DND-41 (cell line): ENCODE results near the gene FBXW11.

Source experiments
- EZH2 ChIP-seq: IDR thresholded peaks from 3 replicates; pipeline ENCODE4 v1.6.1; 2012; ENCODE audit warnings: borderline replicate concordance, low read depth, mild to moderate bottlenecking, moderate library complexity, low read length, inconsistent platforms; ENCODE audit not compliant: severe bottlenecking
- TF ChIP-seq, protein P1 (sequence below): IDR thresholded peaks from 2 replicates; pipeline ENCODE4 v1.5.1; 2012; ENCODE audit warnings: borderline replicate concordance, low read length, moderate library complexity, mild to moderate bottlenecking; ENCODE audit not compliant: poor library complexity, severe bottlenecking; ENCODE audit errors: extremely low read depth

GRCh38 chr5:171992813-171993212 is 13.6 kb downstream of the FBXW11 start:
- TF ChIP-seq, protein P1, sequence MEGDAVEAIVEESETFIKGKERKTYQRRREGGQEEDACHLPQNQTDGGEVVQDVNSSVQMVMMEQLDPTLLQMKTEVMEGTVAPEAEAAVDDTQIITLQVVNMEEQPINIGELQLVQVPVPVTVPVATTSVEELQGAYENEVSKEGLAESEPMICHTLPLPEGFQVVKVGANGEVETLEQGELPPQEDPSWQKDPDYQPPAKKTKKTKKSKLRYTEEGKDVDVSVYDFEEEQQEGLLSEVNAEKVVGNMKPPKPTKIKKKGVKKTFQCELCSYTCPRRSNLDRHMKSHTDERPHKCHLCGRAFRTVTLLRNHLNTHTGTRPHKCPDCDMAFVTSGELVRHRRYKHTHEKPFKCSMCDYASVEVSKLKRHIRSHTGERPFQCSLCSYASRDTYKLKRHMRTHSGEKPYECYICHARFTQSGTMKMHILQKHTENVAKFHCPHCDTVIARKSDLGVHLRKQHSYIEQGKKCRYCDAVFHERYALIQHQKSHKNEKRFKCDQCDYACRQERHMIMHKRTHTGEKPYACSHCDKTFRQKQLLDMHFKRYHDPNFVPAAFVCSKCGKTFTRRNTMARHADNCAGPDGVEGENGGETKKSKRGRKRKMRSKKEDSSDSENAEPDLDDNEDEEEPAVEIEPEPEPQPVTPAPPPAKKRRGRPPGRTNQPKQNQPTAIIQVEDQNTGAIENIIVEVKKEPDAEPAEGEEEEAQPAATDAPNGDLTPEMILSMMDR: no peak
- TF ChIP-seq EZH2: no peak
